BLaER1 treated with 17β-estradiol and CSF1 and Interleukin-3, amounts not matched to agents 10 nM and 100 nM (cell line): ENCODE data around the gene UMODL1.

Experiments used
- H3K27ac ChIP-seq, 11 experiments: shearing (Covaris generic); formaldehyde crosslinking; 2 replicates each; pipeline ENCODE4 v1.8.1; 2022
- H3K27me3 ChIP-seq, 11 experiments: shearing (Covaris generic); formaldehyde crosslinking; 2 replicates each; pipeline ENCODE4 v1.8.1; 2022
- H3K36me3 ChIP-seq, 11 experiments: shearing (Covaris generic); formaldehyde crosslinking; 2 replicates each; pipeline ENCODE4 v1.8.1; 2022
- H3K4me1 ChIP-seq, 10 experiments: shearing (Covaris generic); formaldehyde crosslinking; 2 replicates each; pipeline ENCODE4 v1.8.1; 2022
- H3K4me2 ChIP-seq, 11 experiments: shearing (Covaris generic); formaldehyde crosslinking; 2 replicates each; pipeline ENCODE4 v1.8.1; 2022
- H3K4me3 ChIP-seq, 10 experiments: shearing (Covaris generic); formaldehyde crosslinking; 2 replicates each; pipeline ENCODE4 v1.8.1; 2022
- H3K9ac ChIP-seq, 11 experiments: shearing (Covaris generic); formaldehyde crosslinking; 2 replicates each; pipeline ENCODE4 v1.8.1; 2022
- H3K9me3 ChIP-seq, 11 experiments: shearing (Covaris generic); formaldehyde crosslinking; replicated peaks in 1 of 11; 2 replicates each; pipeline ENCODE4 v1.8.1; 2022
- H4K20me1 ChIP-seq, 11 experiments: shearing (Covaris generic); formaldehyde crosslinking; 2 replicates each; pipeline ENCODE4 v1.8.1; 2022
- Cebpa-rat ChIP-seq, 11 experiments: shearing (Covaris generic); IDR thresholded peaks; 2 replicates each; pipeline ENCODE4 v1.8.1; 2022

Gene UMODL1

DNA sequence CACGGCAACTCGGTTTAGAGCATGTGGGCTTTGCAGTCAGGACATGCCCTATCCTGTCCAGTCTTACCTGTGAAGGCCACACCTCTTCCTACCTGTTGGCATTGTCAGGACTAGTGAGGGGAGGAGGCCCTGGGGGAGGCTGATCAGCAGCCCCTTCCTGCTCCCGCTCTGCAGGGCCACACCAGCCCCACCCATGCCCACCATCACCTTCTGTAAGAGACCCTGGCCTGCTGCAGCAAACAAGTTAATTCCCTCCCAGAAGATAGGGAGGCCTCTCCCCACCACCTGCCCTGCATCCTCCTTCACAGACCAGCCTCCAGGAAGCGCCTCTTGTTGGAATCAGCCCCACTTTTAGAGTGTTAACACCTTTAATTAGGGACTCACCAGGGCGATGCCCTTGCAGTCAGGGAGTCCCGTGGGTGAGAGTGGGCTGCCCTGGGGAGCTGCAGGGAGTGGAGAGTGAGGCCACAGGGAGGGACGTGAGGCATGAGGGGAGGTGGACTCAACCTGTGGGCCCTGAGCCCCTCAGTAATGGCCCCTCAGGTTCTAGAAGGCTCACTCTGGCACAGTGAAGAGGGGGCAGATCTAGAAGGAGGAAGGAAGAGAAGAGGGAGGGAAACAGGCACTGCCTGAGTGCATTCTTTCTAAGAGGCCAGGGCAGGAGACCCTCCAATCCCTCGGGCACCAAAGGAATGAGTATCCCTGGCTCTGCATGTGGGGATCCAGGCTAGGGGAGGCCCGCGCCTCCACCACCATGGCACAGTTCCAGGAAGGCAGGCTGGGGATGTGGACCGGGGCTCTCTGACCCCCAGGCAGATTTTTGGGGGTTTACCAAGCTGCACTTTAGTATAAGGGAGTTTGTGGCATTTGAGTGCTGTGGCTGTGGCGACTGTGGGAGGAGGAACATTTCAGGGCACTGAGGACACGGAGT lies 8.2 kb downstream of the UMODL1 start:
- H3K9me3 ChIP-seq = no peaks in the 10 kb centered on the region
- H3K4me1 ChIP-seq = peaks cover 14 to 22% (median 15%) of the 10 kb centered on the region in 10 experiments; a peak in 18 of 20 replicates
- no peak overlapping the region for H3K27ac ChIP-seq
- no peak overlapping the region for H3K9ac ChIP-seq
- H3K4me3 ChIP-seq = no peak overlapping the region
- peaks cover 0 to 13% (median 0%) of the 10 kb centered on the region in 11 experiments; a peak in 4 of 22 replicates for H4K20me1 ChIP-seq
- no peak for TF ChIP-seq Cebpa-rat (IDR thresholded peaks at IDR 0.05)
- H3K27me3 ChIP-seq = no peaks in the 10 kb centered on the region
- H3K4me2 ChIP-seq = peak overlapping the region in 9 of 11 experiments; percentile 6 to 43 (median 26); a peak in 10 of 22 replicates
- no peaks in the 10 kb centered on the region for H3K36me3 ChIP-seq

DNA sequence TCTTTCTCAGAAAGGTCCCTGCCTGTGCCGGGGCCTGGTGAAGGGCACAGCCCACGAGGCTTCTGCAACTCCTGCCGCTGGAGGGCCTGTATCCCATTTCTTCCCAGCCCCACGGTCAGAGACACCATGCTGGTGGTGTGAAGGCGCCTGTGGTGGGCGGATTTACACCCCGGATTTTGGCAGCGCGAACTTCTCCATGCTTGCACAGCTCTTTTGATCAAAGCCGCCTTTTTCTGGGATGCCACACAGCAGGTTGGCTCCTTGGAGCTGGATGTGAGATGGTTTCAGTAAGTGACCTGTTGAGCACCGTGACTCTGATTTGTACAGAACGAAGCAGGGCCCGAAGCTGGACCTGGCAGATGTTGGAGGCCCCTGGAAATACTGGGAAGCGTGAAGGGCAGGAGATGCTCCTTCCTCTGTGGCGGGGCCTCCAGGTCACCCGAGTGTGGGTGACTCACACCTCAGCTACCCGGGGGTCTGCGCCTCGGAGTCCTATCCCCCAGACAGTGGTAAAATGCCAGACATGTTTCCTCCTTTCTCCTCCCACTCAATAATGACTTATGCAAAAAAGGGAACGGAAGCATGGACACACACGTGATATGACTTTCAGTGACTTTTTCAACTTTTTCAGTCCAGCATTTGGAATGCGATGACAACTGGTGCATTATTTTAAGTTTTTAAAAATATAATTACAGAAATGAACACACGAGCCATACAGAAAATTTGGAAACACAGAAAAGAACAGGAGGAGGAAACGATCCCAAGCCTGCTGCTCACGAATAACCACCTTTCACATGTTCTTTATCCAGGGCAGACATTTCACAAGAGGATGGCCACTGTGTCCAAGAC lies 9.0 kb downstream of the UMODL1 start:
- no peaks in the 10 kb centered on the region for H3K27me3 ChIP-seq
- no peak overlapping the region for H3K9ac ChIP-seq
- H3K4me1 ChIP-seq = peaks cover 10 to 20% (median 12%) of the 10 kb centered on the region in 10 experiments; a peak in 17 of 20 replicates
- H3K9me3 ChIP-seq = no peaks in the 10 kb centered on the region
- peak overlapping the region in 9 of 11 experiments; percentile 3 to 43 (median 26); a peak in 11 of 22 replicates for H3K4me2 ChIP-seq
- no peaks in the 10 kb centered on the region for H3K36me3 ChIP-seq
- no peak for TF ChIP-seq Cebpa-rat (IDR thresholded peaks at IDR 0.05)
- no peak overlapping the region for H3K27ac ChIP-seq
- H3K4me3 ChIP-seq = no peak overlapping the region
- peaks cover 0 to 13% (median 0%) of the 10 kb centered on the region in 11 experiments; a peak in 4 of 22 replicates for H4K20me1 ChIP-seq

DNA sequence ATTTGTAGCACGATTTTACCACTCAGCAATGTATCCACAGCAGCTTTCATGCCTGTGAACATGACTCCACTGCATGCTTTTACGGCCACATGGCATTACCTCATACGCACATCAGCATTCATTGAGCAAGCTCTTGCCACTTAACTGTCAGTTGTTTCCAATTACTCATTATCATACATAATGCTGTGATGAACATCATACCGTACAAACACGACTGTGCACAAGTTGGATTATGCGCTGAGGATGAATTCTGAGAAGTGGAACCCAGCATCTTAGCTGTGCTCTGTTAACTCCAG lies 9.6 kb downstream of the UMODL1 start:
- Histone ChIP-seq H3K27ac (no peak overlapping the region), H3K36me3 (no peaks in the 10 kb centered on the region), H3K9ac (no peak overlapping the region), H3K4me3 (no peak overlapping the region), H3K4me2 (peak overlapping the region in 2 of 11 experiments; percentile 3 to 29; a peak in 3 of 22 replicates), H4K20me1 (peaks cover 0 to 13% (median 0%) of the 10 kb centered on the region in 11 experiments; a peak in 4 of 22 replicates), H3K9me3 (no peaks in the 10 kb centered on the region), H3K27me3 (no peaks in the 10 kb centered on the region), H3K4me1 (peaks cover 10 to 20% (median 13%) of the 10 kb centered on the region in 10 experiments; a peak in 17 of 20 replicates)
- TF ChIP-seq Cebpa-rat (IDR thresholded peaks at IDR 0.05) = no peak

DNA sequence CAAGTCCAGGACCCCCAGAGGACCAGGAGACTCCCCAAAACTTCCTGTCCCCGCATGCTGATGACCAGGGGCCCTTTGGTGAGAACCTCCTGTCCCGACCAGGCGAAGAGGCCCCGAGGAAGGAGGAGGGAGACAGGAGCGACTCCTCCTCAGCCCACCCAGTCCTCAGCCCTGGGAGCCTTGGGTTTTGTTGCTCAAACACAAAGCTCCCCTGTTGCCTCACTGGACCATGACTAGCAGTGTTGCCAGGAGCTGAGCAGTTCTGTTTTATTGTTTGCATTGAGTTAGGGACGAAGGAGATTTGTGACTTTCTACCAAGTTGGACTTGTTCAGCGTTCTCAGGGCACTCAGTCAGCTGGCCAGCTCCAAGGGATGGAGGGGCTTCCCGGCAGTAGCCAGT lies 10.0 kb downstream of the UMODL1 start:
- no peak for TF ChIP-seq Cebpa-rat (IDR thresholded peaks at IDR 0.05)
- H3K9ac ChIP-seq = no peak overlapping the region
- H3K9me3 ChIP-seq = no peaks in the 10 kb centered on the region
- H3K4me2 ChIP-seq = no peak overlapping the region; a peak in 2 of 22 replicates
- H3K36me3 ChIP-seq = no peaks in the 10 kb centered on the region
- peaks cover 10 to 20% (median 13%) of the 10 kb centered on the region in 10 experiments; a peak in 18 of 20 replicates for H3K4me1 ChIP-seq
- no peak overlapping the region for H3K4me3 ChIP-seq
- H3K27me3 ChIP-seq = no peaks in the 10 kb centered on the region
- no peak overlapping the region for H3K27ac ChIP-seq
- H4K20me1 ChIP-seq = peaks cover 0 to 13% (median 0%) of the 10 kb centered on the region in 11 experiments; a peak in 4 of 22 replicates

DNA sequence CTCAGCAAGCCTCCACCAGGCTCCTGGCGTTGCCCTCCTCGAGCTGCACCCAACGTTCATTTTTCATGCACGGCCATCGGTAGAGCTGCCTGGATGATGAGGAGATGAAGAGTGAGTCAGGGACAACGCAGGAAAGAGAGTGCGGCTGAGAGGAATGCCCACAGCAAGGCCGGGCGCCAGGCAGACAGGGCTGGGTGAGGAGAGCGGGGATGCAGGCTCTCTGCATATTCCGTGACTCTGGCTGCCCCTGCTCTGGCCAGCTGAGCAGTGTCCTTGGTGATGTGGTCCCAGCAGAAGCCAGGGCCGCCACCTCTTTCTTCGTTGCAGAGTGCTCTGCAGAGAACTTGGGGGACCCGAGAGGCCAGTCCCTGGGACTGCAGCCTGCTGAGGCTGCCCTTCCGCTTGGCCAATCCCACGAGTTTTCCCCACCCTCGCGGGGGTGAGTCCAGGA lies 10.8 kb downstream of the UMODL1 start:
- no peaks in the 10 kb centered on the region for H3K27me3 ChIP-seq
- H3K4me3 ChIP-seq = no peak overlapping the region
- peaks cover 10 to 20% (median 13%) of the 10 kb centered on the region in 10 experiments; a peak in 18 of 20 replicates for H3K4me1 ChIP-seq

DNA sequence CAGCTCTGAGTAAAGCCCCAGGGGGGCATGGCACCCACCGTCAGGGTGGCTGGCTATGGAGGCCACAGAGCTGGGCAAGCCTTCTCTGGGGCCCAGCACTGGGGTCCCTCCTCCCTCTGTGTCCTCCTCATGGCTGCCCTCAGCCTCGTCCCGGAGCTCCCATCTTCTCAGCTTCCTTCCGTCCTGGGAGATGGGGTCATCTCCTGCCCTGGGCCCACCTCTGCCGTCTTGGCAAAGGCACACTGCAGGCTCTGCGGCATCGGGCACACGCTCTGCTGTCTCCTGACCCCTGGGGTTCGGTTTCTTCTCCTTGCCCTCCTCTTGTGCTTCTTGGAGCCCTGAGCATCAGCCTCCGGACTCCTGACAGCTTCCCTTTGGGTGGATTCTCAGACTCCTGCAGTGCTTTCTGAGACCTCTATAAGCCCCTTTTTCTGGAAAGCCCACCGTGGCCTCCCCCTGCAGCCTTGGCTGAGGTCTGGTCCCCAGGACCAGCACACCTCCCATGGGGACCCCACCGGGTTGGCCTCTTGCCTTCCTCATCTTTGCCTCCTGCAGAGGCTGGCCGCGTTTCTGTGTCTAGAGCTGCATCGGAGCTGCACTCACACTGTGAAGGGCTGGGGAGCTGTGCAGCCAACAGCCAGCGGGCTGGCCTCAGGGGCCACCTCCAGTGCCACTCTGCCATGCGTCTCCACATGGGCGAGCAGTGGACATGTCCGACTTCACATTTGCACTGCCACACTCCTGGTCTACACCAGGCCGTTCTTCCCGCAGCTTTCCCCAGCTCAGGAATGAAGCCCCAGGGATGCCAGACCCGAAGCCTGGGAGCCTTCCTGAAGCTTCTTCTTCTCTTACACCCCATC lies 11.6 kb downstream of the UMODL1 start:
- Histone ChIP-seq H3K4me2 (no peak overlapping the region), H3K36me3 (no peaks in the 10 kb centered on the region), H3K4me3 (no peak overlapping the region), H4K20me1 (peaks cover 0 to 13% (median 0%) of the 10 kb centered on the region in 11 experiments; a peak in 4 of 22 replicates), H3K27ac (no peak overlapping the region), H3K9me3 (no peaks in the 10 kb centered on the region), H3K27me3 (no peaks in the 10 kb centered on the region), H3K4me1 (peaks cover 10 to 22% (median 13%) of the 10 kb centered on the region in 10 experiments; a peak in 18 of 20 replicates), H3K9ac (no peak overlapping the region)
- TF ChIP-seq Cebpa-rat (IDR thresholded peaks at IDR 0.05) = no peak

More for the DNA sequence above, 10.8 kb downstream of the UMODL1 start:
- H3K9me3 ChIP-seq = no peaks in the 10 kb centered on the region
- H3K9ac ChIP-seq = no peak overlapping the region
- H3K27ac ChIP-seq = no peak overlapping the region
- no peak for TF ChIP-seq Cebpa-rat (IDR thresholded peaks at IDR 0.05)
- no peak overlapping the region for H3K4me2 ChIP-seq
- H3K36me3 ChIP-seq = no peaks in the 10 kb centered on the region
- peaks cover 0 to 13% (median 0%) of the 10 kb centered on the region in 11 experiments; a peak in 4 of 22 replicates for H4K20me1 ChIP-seq

DNA sequence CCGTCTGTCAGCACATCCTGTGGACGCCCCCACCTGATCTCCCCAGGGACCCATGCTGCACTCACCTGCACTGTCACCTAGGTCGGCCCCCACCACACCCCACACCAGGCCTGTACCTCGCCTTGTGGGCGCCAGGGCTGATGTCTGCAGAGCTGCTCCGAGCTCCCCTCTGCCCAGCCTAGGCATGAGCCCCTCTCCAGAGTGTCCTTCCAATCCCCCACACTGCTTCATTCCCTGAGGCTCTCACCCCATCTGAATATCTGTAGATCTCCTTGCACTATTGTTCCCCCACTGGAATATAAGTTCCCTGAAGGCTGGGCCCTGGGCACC lies 12.2 kb downstream of the UMODL1 start:
- TF ChIP-seq Cebpa-rat (IDR thresholded peaks at IDR 0.05) = no peak
- H3K9ac ChIP-seq = no peak overlapping the region
- H3K36me3 ChIP-seq = no peaks in the 10 kb centered on the region
- H3K27ac ChIP-seq = no peak overlapping the region
- peaks cover 0 to 13% (median 0%) of the 10 kb centered on the region in 11 experiments; a peak in 4 of 22 replicates for H4K20me1 ChIP-seq
- peaks cover 10 to 24% (median 14%) of the 10 kb centered on the region in 10 experiments; a peak in 18 of 20 replicates for H3K4me1 ChIP-seq
- H3K4me2 ChIP-seq = no peak overlapping the region
- no peak overlapping the region for H3K4me3 ChIP-seq
- H3K27me3 ChIP-seq = no peaks in the 10 kb centered on the region
- no peaks in the 10 kb centered on the region for H3K9me3 ChIP-seq

DNA sequence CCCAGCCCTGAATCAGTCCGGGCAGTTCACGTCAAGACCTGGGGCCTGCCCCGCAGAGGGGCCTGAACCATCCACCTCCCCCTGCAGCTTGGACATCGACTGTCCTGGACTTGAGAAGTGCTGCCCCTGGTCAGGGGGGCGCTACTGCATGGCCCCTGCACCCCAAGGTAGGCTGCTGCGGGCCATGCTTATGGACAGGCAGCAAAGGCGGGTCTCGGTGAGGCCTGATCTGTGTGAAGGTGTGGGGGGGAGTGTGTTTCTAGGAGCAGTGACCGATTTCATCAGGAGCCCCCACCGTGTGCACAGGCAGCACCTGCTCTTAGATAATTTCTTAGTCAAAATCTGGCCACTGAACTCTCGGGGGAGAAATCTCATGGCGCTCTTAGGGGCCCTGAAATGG lies 13.0 kb downstream of the UMODL1 start:
- no peaks in the 10 kb centered on the region for H3K36me3 ChIP-seq
- H3K9ac ChIP-seq = no peak overlapping the region
- no peak overlapping the region for H3K4me3 ChIP-seq
- no peak overlapping the region for H3K4me2 ChIP-seq
- H3K27me3 ChIP-seq = no peaks in the 10 kb centered on the region
- no peak overlapping the region for H3K27ac ChIP-seq
- no peak for TF ChIP-seq Cebpa-rat (IDR thresholded peaks at IDR 0.05)
- peaks cover 0 to 8% (median 0%) of the 10 kb centered on the region in 11 experiments; a peak in 4 of 22 replicates for H4K20me1 ChIP-seq
- peaks cover 12 to 29% (median 16%) of the 10 kb centered on the region in 10 experiments; a peak in 18 of 20 replicates for H3K4me1 ChIP-seq
- H3K9me3 ChIP-seq = no peaks in the 10 kb centered on the region
